GM12872 (cell line): ENCODE measurements around the gene LAPTM4A.

Source experiments
- TF ChIP-seq, protein P1 (sequence below): IDR thresholded peaks from 3 replicates; pipeline ENCODE4 v1.5.1; 2011; ENCODE audit warnings: low read depth, mild to moderate bottlenecking, low read length, moderate library complexity; ENCODE audit not compliant: insufficient read depth

LAPTM4A gene

GRCh38 chr2:20071397-20072383 lies 20.3 kb upstream of the LAPTM4A start:
- TF ChIP-seq, protein P1, sequence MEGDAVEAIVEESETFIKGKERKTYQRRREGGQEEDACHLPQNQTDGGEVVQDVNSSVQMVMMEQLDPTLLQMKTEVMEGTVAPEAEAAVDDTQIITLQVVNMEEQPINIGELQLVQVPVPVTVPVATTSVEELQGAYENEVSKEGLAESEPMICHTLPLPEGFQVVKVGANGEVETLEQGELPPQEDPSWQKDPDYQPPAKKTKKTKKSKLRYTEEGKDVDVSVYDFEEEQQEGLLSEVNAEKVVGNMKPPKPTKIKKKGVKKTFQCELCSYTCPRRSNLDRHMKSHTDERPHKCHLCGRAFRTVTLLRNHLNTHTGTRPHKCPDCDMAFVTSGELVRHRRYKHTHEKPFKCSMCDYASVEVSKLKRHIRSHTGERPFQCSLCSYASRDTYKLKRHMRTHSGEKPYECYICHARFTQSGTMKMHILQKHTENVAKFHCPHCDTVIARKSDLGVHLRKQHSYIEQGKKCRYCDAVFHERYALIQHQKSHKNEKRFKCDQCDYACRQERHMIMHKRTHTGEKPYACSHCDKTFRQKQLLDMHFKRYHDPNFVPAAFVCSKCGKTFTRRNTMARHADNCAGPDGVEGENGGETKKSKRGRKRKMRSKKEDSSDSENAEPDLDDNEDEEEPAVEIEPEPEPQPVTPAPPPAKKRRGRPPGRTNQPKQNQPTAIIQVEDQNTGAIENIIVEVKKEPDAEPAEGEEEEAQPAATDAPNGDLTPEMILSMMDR, result no peak

DNA sequence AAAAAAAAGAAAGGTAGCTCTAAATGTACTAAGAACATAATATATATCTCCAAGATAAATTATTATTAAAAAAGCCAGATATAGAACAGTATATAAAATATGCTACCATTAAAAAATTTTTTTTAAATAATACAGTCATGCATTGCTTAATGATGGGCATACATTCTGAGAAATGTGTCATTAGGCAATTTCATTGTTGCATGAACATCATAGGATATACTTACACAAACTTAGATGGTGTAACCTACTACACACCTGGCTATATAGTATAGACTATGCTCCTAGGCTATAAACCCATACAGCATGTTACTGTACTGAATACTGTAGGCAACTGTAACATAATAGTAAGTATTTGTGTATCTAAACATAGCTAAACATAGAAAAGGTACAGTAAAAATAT lies 18.3 kb upstream of the LAPTM4A start:
- TF ChIP-seq, protein P1, result no peak

DNA sequence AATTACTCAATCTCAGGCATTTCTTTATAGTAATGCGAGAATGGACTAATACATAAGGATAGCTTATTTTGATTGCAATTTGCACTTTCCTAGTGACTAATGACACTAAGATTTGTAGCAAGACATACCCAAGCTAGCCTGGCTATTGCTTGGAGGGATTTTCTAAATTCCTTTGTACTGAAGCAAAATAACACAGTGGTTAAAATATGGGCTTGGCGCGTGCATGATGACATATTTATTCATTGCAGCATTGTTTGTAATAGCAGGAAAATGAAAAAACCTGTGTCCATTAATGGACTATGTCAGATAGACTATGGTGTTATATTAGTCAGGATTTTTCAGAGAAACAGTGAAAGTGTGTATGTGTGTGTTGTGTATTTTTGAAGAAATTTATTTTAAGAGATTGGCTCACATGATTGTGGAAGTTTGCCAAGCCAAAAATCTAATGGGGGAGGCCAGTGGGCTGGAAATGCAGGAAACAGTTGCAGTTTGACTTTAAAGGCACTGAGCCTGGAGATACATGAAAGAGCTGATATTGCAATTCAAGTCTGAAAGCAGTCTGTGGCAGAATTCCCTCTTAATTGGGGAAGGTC lies 16.7 kb upstream of the LAPTM4A start:
- TF ChIP-seq, protein P1, result no peak

DNA sequence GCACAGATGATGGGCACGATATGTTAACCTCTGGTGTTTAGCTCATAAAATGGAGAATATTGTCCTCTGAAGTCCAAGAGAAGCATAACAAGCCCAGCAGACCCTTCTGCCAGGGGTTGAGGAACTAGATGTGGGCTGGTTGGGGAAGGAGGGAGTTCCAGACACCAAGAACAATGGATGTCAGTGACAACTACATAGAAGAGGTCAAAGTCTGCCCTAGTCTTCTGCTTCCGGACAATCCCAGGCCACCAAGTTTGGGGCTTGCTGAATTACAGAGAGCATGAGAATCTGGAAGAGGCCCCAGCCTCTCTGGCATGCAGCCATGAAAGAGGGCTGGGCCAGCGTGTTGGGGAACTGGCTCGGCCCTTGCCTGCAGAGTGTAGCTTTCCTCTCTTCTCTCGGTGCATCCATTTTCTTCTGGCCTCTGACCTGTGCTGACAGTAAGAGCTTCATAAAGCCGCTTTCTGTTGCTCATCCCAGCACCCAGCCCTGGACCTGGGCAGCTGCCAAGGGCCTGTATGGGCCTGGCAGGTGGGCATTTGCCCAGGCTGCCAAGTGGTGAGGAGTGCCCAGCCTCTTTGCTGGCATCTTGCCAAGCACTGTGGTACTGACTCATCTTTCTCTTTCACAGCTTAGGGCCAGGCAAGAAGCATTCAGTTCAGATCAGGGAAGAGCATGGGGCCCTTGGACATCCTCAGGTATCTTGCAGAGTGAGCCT lies 14.6 kb upstream of the LAPTM4A start:
- TF ChIP-seq, protein P1, result no peak

GRCh38 chr2:20064841-20065240 lies 13.4 kb upstream of the LAPTM4A start:
- TF ChIP-seq, protein P1, result no peak

- TF ChIP-seq, protein P1, result no peak
Observed at GRCh38 chr2:20064421-20064820, 13.0 kb upstream of the LAPTM4A start.
